Measurements from ENCODE around the gene NXN. TPM values are rescaled to one million over a fixed set of nuclear protein-coding genes. Genes with fewer than 3 reads are reported as not detected.
"Not testable (repeated sequence)": the region's sequence is repeated elsewhere in the genome, so short reads cannot be mapped to it uniquely, and the experiment has no call there.

NXN gene
- total RNA-seq, 3 donors from 2014 or later = 5.3 to 98.1 (median 9.7) TPM

DNA sequence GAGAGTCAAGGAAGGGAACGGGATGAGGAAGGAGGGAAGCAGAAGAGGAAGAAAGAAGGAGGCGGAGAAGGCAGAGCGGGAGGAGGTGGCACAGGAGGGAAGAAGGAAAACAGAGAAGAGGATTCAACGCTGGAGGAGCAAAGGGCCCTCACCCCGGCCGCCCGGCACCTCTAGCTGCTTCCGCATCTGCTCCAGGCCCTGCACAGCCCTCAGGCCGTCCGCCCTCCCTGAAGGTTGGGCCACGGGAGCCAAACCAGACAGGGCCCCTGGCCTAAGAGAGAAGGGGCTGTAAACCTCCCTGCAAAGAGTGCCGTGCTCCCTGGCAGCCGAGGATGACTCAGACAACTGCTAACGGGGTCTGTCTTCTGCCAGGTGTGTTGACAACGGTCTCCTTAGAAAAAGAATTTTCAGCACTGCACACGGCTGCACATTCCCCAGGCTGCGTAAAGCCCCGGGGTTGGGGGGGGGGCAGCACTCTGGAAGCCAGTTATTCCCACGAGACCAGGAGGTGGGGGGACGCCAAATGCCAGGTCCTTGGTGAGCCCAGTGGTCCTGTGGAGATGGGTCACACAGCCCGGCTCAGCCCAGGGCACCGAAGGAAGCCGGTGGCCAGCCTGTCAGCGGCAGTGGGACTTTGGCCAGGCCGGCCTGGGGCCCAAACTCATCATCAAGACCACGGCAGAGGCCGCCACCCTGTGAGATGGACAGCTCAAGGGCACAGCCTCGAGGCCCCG, 168.4 kb downstream of the NXN start:
- intact Hi-C loops (cut with DNase I, micrococcal nuclease) = no loop called here
- Histone ChIP-seq H3K36me3 (ENCODE audit: low read depth) (no peaks in the 10 kb centered on the region), H3K4me1 (ENCODE audit: low read depth) (no peaks in the 10 kb centered on the region), H3K4me3 (no peak overlapping the region), H3K9me3 (no peaks in the 10 kb centered on the region)
- TF ChIP-seq, protein P1, sequence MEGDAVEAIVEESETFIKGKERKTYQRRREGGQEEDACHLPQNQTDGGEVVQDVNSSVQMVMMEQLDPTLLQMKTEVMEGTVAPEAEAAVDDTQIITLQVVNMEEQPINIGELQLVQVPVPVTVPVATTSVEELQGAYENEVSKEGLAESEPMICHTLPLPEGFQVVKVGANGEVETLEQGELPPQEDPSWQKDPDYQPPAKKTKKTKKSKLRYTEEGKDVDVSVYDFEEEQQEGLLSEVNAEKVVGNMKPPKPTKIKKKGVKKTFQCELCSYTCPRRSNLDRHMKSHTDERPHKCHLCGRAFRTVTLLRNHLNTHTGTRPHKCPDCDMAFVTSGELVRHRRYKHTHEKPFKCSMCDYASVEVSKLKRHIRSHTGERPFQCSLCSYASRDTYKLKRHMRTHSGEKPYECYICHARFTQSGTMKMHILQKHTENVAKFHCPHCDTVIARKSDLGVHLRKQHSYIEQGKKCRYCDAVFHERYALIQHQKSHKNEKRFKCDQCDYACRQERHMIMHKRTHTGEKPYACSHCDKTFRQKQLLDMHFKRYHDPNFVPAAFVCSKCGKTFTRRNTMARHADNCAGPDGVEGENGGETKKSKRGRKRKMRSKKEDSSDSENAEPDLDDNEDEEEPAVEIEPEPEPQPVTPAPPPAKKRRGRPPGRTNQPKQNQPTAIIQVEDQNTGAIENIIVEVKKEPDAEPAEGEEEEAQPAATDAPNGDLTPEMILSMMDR (IDR thresholded peaks at IDR 0.05) = no peak
- no peak for ATAC-seq
- DNase-seq = no peak

GRCh38 chr17:807523-808294, 171.9 kb downstream of the NXN start:
- intact Hi-C loops (cut with DNase I, micrococcal nuclease) = no loop called here

GRCh38 chr17:806781-807522, 172.6 kb downstream of the NXN start:
- TF ChIP-seq, protein P1 (IDR thresholded peaks at IDR 0.05) = no peak
- no peak for ATAC-seq
- Histone ChIP-seq H3K36me3 (ENCODE audit: low read depth) (no peaks in the 10 kb centered on the region), H3K9me3 (no peaks in the 10 kb centered on the region), H3K4me1 (ENCODE audit: low read depth) (no peaks in the 10 kb centered on the region), H3K4me3 (no peak overlapping the region)
- no peak for DNase-seq
- intact Hi-C loops (cut with DNase I, micrococcal nuclease) = no loop called here

More at GRCh38 chr17:807523-808294, 171.9 kb downstream of the NXN start:
- H3K4me1 ChIP-seq (ENCODE audit: low read depth) = no peaks in the 10 kb centered on the region
- H3K4me3 ChIP-seq = no peak overlapping the region
- no peaks in the 10 kb centered on the region for H3K36me3 ChIP-seq (ENCODE audit: low read depth)
- DNase-seq = no peak
- TF ChIP-seq, protein P1 (IDR thresholded peaks at IDR 0.05) = no peak
- H3K9me3 ChIP-seq = no peaks in the 10 kb centered on the region
- ATAC-seq = no peak

- no peaks in the 10 kb centered on the region for H3K9me3 ChIP-seq
- TF ChIP-seq, protein P1 (IDR thresholded peaks at IDR 0.05) = no peak
- intact Hi-C loops (cut with DNase I, micrococcal nuclease) = no loop called here
- H3K36me3 ChIP-seq (ENCODE audit: low read depth) = no peaks in the 10 kb centered on the region
- no peak for DNase-seq
- no peak overlapping the region for H3K4me3 ChIP-seq
- H3K4me1 ChIP-seq (ENCODE audit: low read depth) = no peaks in the 10 kb centered on the region
- no peak for ATAC-seq
Measured at GRCh38 chr17:806346-806745, 173.2 kb downstream of the NXN start.

DNA sequence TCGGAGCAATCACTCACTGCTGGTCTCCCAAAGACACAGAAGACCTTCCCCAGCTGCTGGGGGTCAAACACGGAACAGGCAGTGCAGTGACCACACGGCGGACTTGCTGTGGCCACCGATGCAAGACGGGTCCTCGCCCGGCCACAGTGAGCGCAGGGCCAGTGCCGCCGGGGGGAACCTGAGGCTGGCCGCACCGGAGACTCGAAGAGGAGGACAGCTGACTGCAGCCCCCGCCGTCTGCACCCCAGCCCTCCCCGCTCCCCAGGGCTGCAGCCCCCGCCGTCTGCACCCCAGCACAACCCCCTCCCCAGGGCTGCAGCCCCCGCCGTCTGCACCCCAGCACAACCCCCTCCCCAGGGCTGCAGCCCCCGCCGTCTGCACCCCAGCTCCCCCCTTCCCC, 173.7 kb downstream of the NXN start:
- ATAC-seq; H3K4me1 ChIP-seq (ENCODE audit: low read depth): not testable (repeated sequence)

More for the DNA sequence above, 173.7 kb downstream of the NXN start:
- DNase-seq; H3K9me3 ChIP-seq; H3K4me3 ChIP-seq; intact Hi-C loops (cut with DNase I, micrococcal nuclease); H3K36me3 ChIP-seq (ENCODE audit: low read depth): not testable (repeated sequence)
